GM19035 (cell line): ENCODE data around the gene TMEM178B.

Source experiments
- ATAC-seq: cut with Tn5 transposase; IDR thresholded peaks from one replicate; pipeline ENCODE4 v1.9.1; 2021; ENCODE audit not compliant: unreplicated experiment

TMEM178B gene

DNA sequence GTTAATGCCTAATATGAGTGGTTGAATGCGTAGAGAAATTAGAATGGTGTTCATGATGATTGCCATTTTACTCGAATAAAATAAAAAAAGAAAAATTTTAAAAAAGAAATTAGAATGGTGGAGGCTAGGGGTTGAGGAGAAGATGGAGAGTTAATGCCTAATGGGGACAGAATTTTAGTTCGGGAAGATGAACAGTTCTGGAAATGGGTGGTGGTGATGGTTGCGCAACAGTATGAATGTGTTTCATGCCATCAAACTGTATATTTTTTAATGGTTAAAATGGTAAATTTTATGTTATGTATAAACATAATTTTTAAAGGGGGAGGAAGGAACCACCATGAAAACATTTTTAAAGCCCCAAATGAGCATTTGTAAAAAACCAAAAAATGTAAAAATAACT lies 337.3 kb downstream of the TMEM178B start:
- no peak for ATAC-seq

DNA sequence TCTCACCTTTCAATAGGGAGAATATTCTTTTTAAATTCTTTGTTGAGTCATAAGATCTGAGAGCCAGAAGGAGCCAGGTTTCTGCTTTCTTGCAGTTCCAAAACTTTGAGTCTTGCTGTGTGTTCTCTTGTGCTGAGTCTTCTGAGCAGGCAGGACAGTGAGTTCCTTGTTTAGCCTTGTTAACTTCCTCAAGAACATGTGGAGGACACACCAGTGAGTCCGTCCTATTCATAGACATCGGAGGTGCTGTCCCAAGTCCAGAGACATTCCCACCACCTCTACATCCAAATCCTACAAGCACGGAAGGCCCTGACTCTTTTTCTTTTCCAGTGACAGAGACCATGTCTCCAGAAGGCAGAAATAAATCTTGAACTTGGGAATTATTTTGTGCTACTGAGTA lies 342.1 kb downstream of the TMEM178B start:
- no peak for ATAC-seq

DNA sequence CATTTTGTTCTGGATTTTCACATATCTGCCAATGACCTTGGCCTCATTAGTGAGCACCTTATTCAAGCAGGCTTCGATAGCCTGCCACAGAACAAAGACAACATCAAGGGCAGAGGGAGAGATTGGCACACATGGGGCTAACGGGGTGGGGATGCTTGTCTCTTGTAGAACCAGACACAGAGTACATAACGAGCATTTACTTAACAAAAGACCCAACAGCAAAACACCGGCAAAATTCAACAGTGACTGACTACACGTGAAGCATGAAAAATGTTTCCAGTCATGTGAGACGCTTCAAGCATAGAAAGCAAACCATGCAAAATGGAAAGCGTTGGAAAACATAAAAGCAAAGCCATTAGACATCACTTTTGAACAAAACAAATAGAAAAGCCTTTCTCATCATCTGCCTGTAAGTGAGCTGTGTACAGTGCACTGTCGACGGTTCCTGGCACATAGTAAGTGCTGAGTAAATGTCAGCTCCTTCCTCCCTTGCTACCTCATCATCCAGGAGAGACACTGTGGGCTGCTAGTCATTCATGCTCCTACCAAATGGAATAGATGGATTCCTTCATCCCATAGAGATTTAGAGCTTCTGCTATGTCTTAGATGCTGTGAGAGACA lies 342.9 kb downstream of the TMEM178B start:
- ATAC-seq: no peak

DNA sequence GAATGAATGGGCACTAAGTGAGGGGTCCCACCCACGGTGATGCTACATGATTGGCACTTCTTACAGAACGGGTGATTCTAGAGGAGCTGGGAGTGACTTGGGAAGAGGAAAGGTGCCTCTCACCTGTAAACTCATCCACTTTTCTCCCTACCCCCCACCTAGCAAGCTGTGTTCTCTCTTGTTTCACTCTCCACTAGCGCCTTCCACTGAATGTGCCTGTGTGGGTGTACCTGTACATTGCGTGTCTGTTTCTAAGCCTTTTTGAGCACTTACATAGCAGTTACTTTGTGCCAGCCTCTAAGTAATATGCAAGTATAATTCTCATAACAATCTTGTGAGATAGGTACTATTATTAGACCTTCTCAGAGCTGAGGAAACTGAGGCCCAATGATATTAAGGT lies 343.6 kb downstream of the TMEM178B start:
- ATAC-seq: no peak

DNA sequence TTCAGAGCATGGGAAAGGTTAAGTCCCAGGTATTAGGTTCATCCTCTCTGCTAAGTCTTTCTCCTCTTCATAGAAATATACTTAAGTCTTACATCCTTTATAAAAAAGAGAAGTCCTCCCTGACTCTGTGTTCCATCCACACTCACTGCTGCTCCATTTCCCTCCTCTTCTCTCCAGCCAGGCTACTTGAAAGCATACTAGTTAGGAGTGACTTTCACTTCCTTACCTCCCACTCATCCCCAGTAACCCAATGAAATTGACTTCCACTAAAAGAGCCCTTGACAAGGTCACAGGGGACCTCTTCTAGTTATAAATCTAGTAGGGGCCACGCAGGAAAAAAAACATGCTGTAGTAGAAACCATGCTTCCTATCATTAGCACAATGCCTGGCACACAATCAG lies 344.2 kb downstream of the TMEM178B start:
- ATAC-seq: no peak

DNA sequence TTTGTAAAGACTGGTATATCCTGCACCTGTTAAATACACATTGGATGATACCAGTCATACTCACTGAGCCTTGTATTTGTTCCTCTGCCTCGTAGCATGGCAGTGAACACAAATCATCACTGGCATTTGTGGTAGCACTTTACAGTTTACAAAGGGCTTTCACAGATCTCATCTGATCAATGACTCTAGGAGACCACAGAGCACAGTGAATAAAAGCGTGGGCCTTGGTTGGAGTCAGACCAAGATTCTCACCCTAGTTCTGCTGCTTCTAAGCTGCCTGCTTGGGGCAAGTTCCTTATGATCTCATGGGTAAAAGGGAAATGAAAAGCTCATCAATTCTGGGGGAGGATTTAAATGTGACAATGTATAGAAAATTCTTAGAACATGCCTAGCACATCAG lies 347.4 kb downstream of the TMEM178B start:
- ATAC-seq: no peak

DNA sequence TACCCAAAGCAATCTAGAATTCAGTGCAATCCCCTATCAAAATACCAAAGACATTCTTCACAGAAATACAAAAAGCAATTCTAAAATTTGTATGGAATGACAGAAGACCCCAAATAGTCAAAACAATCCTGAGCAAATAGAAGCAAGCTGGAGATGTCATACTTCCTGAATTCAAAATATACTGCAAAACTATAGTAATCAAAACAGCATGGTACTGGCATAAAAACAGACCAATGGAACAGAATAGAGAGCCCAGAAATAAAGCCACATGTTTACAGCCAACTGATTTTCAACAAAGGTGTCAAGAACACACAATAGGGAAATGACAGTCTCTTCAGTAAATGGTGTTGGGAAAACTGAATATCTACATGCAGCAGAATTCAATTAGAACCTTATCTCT lies 353.3 kb downstream of the TMEM178B start:
- no peak for ATAC-seq

DNA sequence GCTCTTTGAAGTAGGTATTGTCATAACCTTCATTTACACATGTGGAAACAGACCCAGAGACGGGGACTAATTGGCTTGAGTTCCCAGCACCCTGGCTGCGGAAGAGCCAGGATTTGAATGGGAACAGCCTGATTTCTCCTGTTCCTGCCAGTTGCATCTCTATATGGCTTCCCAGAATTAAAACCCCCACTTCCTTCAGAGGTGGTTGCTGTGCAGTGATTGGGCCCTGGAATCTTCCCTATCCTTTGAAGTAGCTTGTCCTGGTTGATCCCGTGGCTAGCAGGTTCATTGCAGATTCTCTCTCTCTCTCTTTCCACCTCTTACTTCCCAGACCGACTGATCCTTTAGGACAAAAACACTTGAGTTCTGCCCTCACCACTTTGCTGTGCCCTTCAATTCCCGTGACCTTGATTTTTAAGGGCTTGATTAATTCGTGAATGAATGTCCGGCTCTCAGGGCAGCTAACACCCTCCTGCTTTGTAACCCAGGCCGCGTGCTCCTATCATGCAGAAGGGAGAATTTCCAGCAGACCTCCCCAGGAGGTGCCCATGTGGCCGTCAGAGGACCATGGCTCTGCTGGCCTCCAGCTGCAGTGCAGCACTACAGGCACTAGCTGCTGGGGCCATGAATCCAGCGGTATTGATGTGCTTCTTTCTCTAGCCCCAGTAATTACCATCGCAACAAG lies 356.7 kb downstream of the TMEM178B start:
- ATAC-seq: no peak

DNA sequence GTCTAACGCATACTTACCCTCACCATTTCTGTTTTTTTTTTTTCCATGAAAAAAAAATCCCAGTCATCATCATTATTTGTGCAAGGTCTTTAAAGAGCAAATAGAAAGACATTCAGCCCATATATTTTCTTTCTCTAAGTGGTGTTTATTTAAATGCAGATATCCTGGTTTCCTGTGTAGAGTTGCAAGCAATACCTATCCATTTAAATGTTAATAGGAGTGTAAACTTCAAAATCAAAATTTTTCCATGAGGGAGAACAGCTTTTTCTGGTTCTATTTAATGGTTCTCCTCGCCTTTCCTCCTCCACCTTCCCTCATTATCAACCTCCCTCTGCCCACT lies 357.2 kb downstream of the TMEM178B start:
- no peak for ATAC-seq

DNA sequence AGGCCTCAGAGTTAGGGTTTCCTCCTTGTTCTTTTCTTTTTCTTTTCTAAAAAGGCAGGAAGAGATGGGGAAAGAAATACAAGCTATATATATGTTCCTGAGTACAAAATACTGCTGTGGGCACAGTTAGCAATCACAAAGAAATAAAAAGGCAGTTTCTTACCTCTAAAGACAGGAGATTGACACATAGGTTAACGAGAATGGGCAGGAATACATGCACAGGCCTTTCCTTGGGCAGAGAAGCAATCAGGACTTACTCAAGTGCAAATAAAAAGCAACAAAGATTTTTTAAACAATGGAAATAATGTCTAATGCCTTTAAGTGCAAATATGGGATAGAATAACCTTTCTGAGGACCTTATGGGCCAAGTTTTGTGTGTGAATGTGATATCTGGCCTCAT lies 357.8 kb downstream of the TMEM178B start:
- no peak for ATAC-seq

DNA sequence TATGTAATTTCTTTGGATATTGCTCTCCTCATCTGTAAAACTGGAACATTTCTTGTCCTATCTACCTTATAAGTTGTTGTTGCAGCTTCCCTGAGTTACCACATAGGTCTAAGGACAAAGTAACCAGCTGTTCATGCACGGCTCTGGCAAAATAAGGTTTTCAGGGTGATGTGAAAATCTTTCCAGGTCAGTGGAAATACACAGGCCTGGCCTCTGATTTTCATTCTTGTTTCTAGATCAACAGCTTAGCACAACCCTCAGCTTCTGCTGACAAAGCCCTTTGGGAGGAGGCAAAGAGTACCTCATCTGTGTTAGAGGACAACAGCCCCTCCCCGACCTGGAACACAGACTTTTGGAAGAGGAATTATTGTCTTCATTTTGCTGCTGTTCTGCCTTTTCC lies 359.8 kb downstream of the TMEM178B start:
- ATAC-seq: no peak

DNA sequence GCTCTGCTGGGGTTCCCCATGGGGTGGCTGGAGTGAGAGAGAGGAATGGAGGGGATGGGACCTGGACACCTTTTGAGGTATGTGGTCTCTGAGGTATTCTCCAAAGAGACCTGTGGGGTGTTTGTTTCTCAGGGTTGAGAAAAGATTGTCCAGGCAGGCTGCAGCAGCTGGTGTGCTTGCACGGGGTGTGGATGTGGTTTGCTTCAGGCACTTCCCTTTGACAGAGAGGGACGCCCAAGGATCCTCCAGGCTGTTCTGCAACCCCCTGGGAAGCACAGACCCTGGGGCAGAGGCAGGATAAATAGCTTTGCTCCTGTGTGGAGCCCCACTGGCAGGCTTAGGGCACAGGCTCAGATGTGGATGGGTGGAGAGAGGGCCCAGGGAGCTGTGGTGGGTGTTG lies 362.3 kb downstream of the TMEM178B start:
- no peak for ATAC-seq

DNA sequence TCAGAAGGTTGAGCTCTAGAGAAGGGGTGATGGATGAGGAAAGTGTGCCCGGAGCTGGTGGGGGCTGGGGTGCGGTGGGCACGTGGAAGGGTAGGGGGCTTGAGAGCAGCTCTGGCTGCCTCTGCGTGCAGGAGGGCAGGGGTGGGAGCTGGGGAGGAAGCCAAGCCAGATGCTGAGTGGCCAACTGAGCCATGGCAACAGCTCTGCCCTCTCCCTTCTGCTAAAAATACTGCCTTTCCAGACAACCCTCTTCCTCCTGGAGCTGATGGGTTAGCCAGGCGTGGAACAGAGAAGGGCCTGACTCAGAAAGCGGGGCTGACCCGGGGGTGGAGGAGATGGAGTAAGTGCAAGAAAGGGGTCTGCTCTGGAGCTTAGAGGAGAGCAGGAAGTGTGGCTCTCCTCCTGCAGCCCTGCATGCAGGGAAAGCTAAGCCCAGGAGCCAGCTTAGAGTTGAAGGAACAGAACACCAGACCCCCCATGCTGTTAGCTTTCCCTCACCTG lies 362.8 kb downstream of the TMEM178B start:
- no peak for ATAC-seq

DNA sequence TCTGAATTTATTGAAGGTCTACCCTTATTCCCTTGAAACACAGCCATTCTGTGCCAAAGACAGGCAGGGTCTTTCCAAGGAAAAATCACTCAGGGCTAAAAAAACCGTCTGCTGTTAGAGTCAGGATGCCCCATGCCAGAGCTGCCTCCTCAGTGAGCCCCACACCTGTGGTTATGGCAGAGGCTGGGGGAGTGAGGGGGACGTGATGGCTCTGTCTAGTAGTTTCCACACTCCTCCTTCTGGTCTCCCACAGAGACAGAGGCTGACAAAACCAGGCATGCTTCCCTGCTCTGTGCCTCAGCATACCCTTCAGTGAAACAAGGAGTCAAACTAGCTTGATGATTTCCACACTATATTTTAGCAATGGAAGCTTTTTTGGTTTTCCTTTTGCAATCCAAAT lies 365.3 kb downstream of the TMEM178B start:
- ATAC-seq: no peak

DNA sequence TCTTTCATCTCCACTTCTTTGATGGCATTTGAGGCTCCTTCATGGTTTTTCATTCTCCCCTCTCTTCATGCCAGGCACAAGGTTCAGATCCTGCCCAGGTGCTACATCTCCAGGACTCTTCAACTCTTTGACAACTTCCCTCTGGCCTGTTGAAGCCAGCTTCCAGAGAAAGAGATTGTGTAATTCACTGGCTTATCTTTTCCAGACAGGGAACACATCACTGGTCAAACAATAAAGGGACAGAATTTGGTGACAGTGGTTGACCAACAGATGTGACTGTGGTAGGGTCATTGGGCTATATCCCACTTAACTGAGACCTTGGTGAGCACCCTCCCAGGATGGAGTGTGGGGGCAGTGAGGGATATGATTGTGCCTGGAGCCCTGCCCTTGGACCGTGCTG lies 365.9 kb downstream of the TMEM178B start:
- ATAC-seq: no peak

DNA sequence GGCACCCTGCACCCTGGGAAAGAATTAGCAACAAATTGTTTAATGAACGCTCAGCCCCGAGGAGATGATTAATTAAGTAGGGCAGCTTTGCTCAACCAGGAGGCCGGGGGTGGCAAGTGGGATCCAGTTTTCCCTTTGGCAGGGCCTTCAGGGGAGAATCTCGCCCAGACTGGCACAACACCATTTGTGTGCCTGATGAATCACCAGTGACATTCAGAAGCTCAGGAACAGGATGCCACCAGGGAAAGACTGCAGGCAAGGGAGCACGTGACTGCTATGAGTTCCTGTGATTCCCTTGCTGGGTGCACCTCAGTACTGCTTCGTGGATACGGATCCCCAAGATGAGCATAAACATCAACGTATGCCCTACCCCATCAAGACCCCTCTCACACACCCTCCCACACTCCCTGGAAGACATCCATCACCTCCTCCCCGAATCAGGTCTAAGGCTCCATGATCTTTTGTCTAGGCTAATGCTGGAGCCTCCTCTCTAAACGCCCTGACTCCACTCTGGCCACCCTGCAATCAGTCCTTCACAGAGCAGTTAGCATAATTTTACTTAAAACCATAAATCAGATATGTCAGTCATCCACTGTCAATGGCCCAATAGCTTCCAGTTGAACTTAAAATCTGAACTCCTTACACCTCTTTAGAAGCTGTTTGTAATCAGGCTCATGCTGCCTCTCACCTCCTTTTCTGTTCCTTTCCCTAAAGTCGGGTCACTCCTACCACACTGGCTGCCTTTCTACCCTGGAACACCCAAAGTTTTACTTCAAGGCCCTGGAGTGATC lies 368.2 kb downstream of the TMEM178B start:
- ATAC-seq: no peak

DNA sequence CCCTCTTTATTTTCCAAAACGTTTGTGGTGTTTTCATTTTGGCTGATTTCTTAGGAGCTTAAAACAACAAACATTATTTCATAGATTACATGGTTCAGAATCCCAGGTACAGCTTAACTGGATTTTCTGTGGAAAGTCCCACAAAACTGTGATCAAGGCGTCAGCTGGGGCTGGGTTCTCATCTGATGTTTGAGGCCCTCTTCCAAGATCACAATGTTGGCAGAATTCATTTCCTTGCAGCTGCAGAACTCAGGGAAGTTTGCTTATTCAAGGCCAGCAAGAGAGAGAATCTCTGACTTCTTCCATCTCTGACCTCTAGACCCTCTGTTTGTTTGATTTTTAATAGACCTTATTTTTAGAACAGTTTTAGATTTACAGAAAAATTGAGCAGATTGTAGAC lies 368.9 kb downstream of the TMEM178B start:
- no peak for ATAC-seq

DNA sequence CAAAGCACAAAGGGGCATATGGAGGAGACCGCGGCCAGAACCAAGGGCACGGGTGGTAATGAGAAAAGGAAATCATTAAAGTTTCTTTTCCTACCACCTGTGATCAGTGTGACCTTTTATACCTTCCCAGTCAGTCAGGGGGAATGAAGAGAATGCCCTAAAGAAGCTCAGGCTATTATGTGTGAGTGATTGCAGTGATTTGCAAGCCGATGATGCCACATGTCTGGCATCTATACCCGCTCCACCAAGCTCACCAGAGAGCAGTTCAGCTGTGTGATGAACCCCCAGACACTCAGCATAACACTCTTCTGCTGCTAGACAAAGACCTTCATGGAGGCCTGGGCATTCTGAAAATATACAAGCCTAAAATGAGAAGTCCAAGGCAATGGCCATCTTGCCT lies 371.1 kb downstream of the TMEM178B start:
- ATAC-seq: no peak

DNA sequence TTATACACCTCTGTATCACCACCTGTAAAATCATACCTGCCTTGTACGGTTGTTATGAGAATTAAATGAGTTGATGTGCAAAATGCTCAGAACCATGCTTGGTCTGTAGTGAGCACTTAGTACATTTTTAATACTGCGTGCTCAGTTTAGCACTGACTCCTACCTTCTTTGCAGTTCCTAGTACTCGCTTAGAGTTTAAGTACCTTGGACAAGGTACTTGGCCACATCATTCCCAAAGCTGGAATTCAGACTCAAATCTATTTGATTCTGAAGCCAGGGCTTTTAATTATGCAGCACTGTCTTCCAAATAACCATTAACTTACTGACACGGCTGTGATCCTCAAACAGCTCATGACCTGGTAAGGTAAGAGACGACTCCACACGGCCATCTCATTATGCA lies 377.4 kb downstream of the TMEM178B start:
- ATAC-seq: no peak

DNA sequence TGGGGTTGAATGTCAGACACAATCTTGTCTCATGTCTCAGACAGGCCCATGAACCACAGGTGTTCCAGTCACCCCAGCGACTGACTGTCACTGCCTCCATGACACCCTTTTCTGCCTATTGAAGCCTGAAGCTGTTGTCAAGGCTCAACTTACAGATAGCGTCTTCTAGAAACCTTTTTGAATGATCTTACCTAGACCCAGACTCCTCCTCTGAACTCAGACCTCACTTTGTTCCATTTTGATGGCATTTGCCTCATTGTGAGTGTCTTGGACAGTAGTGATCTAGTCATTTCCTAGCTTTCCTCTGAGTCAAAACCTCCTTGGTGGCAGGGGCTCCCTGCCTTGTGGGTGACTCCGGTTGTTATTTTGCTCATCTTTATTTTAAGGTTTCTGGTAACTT lies 379.0 kb downstream of the TMEM178B start:
- peak; percentile 81 for ATAC-seq

DNA sequence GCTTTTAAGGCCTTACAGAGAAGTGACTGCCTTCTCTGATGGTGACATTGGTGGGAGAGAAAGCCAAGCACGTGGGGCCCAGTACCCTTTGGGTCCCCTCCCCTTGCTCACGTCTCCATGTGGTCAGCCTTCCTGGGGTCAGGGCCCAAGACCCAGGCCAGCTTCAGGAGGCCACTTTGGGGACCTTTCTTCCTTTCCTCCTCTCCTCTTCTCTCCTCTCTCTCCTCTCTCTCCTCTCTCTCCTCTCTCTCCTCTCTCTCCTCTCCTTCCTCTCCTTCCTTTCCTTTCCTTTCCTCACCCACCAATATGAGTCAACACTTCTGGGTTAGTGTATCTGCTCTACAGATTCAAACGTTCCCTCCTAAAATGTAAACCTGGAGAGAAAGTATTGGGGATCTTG lies 380.5 kb downstream of the TMEM178B start:
- ATAC-seq: no peak

DNA sequence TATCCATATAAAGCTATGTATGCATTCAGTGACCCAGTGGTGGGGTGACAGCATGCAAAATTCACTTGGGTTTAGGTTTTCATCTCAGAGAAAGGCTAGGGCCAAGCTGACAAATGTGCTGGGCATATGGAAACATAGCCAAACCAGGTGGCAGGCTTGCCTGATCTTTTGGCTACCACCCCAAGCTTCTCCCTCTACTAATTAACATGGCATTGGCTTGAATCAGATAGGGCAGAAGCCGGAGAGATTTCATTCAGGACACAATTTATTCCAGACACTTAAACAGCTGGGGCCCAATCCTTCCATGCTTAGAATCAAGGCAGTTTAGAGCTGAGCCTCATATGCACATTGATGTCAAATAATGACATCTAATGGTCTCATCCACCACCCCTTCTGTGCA lies 381.9 kb downstream of the TMEM178B start:
- ATAC-seq: no peak
